ENCODE measurements around the gene UROS.

UROS gene

GRCh38 chr10:125828311-125828710 is 5.3 kb upstream of the UROS start:
- no peak for DNase-seq

- no peak for DNase-seq
Measured at GRCh38 chr10:125827133-125827532, 4.1 kb upstream of the UROS start.

DNA sequence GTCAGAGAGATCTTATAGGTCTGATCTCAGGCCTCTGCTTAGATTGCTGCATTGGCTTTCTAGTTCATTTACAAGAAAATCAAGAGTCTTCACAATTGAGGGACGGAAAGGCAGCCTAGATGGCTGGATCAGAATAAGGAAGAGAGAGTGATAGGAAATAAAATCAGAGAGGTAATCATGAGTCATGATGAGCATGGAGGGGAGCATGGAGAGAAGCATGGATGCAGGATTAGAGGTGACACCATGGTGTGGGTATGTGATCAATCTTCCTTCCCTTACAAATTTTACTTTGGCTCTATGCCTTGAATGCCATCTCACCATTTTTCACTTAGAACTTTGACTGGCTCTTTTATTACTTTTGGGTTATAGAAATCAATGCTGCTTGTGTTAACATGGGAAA is 1.7 kb upstream of the UROS start:
- no peak for DNase-seq

- DNase-seq, result no peak
Measured at GRCh38 chr10:125823663-125824251, 699 bp upstream of the UROS start.

GRCh38 chr10:125820701-125821100 is 2.4 kb downstream of the UROS start:
- DNase-seq, result no peak

DNA sequence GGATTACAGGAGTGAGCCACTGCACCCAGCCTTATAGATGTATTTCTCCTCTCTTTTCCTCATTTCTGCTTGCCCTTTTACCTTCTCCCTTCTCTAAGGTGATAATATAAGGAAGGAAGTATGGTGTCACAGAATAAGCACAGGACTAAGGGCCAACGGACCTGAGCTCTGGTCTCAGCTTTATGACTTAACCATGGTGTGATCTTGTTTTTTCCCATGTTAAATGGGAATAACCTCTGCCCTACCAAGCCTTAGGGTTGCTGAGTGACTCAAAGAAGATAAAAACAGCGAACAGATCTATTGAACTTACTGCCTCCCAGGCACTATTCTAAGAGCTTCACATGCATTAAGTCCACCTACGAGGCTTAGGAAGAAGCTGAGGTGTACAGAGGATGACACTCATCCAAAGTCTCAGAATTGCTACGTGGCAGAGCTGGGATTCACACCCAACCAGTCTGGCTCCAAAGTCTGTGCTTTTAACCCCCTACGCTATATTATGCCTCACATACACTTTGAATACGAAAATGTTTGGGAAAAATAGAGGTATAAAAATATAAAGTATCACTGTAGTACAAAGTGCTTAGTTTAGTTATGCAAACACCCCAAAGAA is 5.6 kb downstream of the UROS start:
- DNase-seq, result no peak

DNA sequence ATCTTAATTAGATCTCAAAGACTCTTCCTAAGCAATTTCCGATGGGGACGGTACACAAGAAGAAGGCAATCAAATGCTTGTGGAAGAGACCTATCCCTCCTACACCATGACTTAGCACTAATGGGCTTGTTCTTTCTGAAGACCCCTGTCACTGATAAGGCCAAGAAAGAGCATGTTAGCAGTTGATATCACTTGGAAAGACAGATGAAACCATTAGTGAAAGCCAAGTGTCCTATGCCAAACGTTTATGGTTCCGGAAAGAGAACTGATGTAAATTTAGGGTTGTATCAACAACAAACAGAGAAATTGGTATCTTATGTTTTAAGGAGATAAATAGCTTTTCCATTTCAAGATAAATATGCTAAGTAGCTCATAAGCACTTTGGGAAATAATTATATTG is 6.5 kb downstream of the UROS start:
- DNase-seq, result no peak

- no peak for DNase-seq
Measured at GRCh38 chr10:125815764-125816163, 7.3 kb downstream of the UROS start.

DNA sequence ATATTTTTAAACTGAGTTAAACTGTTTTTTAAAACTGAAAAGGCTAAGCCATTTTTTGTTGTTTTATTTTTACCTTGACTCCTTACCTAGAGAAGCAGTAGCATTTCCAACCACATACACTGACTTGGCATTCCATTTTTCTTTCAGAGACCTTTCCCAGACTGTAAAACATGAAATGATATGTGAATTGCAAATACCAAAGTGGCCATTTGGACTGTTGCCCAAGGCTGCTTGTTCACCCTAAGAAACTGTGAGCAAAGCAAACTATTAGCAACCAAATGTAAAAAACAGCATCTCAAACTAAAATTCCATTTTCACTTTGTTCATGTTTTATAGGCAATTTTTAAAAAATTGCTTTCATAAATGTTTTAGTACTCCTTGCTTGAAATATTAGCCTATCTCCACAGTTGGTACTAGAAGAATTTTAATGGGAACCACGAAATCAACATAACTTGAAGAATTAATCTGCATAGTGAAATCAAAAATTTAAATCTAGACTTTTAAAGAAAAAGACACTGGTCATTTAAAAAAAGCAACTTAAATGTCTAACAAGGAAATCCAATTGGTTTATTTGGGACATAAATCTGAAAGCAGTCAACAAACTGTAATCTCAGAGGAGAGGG is 10.8 kb downstream of the UROS start:
- DNase-seq, result no peak

GRCh38 chr10:125811251-125811650 is 11.8 kb downstream of the UROS start:
- DNase-seq, result no peak

- no peak for DNase-seq
Measured at GRCh38 chr10:125808047-125808446, 15.0 kb downstream of the UROS start.

DNA sequence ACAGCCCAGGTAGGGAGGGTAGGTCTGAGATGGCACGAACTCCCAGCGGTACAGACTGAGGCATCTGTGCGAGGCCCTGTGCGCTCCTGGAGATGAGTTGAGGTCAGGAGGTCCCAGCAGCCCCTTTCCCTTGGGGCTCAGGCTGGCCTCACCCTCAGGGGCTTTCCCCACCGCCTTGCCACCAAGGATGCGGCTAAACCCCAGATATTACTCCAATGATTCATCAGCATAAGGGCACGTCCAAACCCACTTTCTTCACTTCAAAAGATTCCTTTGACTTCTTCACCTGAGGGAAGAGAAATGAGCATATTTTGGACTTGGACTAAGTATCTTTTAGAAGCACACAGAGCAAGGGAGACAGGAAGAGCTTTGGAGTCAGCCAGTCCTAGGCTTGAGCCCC is 20.3 kb downstream of the UROS start:
- DNase-seq, result no peak

DNA sequence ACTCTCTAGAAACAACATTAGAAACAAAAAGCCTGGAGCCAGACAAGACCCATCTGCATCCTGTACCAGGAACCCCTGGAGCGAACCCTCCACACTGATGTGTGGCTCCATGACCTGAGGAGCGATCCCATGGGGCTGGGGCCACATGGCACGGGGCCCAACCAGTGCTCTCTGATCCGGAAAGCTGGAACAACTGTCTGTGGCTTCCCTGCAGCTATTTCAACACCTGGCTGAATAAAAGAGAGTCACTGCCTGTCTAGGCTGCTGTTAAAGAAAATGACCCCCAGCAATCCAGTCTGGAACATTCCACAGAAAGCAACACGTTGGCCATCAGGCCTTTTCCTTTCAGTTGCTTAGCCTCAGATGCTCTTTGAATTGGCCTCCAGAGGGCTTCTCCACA is 20.9 kb downstream of the UROS start:
- DNase-seq, result no peak

GRCh38 chr10:125801574-125801973 is 21.5 kb downstream of the UROS start:
- DNase-seq, result no peak

DNA sequence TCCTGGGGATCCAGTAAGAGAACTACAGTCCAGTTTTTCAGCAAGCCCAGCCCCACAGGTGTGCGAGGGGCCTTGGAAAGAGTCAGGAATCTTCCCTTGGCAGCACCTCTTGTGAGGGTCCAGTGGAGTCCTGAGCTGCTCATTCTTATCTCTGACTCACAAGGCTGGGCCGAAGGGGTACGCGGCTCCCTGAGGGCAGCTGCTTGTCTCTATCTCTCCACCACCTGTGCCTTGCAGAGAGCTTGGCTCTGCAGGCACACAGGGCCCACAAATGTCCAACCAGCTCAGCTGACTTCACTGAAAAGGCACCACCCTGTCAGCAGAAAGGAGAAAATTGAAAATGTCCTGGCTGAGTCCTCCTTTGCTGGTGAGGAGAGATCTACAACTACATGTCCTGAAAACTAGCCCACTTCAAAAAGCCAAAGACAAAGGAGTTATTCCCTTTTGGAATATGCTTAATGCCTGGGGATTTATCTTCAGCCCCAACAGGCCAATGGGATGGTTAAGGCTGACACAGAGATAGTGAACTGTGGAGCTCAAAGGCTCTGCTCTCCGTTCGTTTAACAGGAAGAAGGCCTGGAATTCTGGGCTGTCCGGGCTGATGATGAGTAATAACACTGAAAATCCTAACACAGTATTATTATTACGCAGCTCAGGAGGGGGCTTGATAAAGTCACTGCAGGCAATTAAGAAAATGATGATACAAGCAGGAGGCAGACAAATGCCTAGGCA is 23.4 kb downstream of the UROS start:
- DNase-seq, result no peak

DNA sequence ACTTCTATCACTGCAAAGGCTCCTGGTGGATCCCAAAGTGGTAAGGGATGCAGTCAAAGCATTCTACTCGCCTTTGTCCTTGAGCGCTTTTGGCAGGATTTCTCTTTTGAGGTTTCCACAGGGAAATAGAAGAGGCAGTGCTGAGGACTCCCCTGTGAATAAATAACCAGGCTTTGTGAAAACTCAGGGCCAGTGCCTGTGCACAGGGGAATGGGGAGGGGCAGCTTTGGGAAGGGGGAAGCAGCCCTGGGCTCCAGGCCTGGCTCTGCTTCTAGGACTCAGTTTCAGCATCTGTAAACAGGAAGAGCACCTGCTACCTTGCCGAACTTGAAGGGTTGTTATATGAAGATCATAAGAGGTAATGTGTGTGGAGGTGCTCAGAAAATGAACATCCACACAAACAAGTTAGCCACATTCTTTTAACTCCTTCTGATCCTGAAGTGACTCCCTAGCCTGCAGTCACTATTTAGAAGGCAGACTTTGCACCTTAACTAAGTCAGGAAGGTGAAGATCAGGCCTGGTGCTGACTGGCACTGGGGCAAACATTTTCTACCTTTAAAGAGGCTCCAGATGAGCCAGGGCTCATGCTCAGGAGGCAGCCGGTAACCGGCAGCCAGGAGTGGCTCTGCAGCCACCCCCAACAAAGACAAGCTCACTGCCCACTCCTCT is 24.9 kb downstream of the UROS start:
- no peak for DNase-seq

DNA sequence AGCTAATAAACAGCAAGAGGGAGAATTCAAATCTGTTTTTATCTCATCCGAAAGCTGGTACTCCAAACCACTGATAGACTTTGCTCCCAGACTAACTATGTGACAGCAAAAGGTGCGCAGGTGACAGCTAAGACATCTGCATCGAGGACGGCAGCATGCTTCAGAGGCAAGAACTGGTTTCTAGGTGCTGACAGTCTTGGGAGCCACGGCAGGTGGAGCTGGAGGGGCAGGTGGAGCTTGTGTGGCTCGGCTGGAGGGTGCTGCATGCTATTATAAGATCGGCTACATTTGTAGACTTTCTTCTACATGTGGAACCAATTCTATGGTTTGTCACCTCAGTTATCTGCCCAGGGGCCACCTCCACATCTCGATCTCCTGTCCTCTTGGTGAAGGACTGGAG is 25.6 kb downstream of the UROS start:
- no peak for DNase-seq

DNA sequence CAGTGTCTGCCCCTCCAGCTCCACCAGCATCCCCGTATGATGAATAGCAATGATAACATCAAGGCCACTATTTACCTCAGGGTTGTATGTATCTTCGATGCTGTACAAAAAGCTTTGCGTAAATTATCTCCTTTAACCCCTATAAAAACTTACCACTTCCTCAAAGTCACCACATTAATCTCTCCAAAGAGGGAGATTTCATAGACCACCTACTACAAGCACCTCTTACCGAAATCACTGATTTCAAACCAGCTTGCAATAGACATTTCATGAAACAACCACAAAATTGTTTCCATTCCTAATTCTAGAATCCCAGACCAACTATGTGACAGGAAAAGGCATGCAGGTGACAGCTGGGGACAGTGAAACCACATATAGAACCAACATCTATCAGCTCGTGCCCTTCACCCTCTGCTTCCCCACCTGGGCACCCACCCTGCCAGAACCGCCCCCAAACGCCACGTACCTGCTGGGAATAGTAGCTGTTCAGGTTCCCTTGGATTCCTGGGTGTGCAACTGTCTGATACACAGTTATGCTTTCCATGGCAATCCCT is 27.3 kb downstream of the UROS start:
- no peak for DNase-seq

GRCh38 chr10:125795128-125795527 is 27.9 kb downstream of the UROS start:
- DNase-seq, result no peak

- no peak for DNase-seq
Measured at GRCh38 chr10:125792342-125793300, 30.4 kb downstream of the UROS start.

- DNase-seq, result no peak
Measured at GRCh38 chr10:125788156-125789034, 34.7 kb downstream of the UROS start.
